Stimulated activated naive CD8-positive, alpha-beta T cell treated with anti-CD3 and anti-CD28 coated beads, Interleukin-15, Interleukin-2, amounts not matched to agents 100 U/mL and 50 U/mL, for 24 hours (primary cell): ENCODE data around the gene PIEZO1.
"Not testable (repeated sequence)": the region's sequence is repeated elsewhere in the genome, so short reads cannot be mapped to it uniquely, and the experiment has no call there.

ENCODE experiments used
- ATAC-seq: fragments of 150-1000 bp; cut with Tn5 transposase; one replicate; pipeline ENCODE4 v1.10.0; 2021
- DNase-seq: peaks from one replicate; pipeline ENCODE4 v3.0.0; 2021

The PIEZO1 gene, protein sequence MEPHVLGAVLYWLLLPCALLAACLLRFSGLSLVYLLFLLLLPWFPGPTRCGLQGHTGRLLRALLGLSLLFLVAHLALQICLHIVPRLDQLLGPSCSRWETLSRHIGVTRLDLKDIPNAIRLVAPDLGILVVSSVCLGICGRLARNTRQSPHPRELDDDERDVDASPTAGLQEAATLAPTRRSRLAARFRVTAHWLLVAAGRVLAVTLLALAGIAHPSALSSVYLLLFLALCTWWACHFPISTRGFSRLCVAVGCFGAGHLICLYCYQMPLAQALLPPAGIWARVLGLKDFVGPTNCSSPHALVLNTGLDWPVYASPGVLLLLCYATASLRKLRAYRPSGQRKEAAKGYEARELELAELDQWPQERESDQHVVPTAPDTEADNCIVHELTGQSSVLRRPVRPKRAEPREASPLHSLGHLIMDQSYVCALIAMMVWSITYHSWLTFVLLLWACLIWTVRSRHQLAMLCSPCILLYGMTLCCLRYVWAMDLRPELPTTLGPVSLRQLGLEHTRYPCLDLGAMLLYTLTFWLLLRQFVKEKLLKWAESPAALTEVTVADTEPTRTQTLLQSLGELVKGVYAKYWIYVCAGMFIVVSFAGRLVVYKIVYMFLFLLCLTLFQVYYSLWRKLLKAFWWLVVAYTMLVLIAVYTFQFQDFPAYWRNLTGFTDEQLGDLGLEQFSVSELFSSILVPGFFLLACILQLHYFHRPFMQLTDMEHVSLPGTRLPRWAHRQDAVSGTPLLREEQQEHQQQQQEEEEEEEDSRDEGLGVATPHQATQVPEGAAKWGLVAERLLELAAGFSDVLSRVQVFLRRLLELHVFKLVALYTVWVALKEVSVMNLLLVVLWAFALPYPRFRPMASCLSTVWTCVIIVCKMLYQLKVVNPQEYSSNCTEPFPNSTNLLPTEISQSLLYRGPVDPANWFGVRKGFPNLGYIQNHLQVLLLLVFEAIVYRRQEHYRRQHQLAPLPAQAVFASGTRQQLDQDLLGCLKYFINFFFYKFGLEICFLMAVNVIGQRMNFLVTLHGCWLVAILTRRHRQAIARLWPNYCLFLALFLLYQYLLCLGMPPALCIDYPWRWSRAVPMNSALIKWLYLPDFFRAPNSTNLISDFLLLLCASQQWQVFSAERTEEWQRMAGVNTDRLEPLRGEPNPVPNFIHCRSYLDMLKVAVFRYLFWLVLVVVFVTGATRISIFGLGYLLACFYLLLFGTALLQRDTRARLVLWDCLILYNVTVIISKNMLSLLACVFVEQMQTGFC (N-terminal part only)

DNA sequence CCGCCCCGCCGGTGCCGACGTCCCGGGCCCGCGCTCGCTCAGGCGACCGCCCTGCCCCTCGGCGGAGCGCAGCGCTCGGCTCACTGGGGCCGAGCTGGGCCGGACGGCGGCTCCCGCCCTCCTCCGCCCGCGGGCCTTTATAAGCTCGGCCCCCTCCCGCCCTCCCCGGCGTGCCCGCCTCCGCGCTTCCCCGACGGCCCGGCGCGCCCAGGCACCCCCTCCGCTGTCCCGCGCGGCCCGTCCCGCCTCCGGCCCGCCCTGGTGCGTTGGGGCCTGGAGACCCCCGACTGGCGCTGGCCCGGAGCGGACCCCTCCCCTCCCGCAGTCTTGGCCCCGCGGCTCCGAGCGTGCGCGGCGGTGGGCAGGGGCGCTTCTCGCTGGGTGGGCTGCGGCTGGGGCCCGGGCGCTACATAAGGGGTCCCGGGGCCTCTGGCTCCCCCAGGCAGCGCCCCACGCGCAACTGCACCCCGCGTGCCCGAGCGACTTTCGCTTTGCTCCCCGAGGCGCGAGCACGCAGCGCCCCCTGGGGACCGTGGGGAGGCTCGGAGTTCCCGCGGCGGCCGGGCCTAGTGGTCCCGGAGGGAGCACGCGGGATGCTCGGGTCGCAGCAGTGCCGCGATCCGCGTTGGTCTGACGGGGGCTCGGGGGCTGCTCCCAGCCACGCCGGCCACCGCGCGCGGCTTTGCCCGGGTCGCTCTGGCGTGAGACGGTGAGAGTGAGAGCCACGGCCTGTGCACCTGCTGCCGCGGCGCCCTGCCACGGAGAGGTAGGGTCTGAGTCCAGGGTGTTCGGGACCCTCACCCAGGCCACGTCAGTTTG, at the start of gene PIEZO1:
PIEZO1 (minus strand) TSS at position 115 of the 819 bp plus-strand sequence. CDS start 256 bp downstream, outside the sequence.
- DNase-seq (peak; percentile 85), ATAC-seq (peak; percentile 24)

DNA sequence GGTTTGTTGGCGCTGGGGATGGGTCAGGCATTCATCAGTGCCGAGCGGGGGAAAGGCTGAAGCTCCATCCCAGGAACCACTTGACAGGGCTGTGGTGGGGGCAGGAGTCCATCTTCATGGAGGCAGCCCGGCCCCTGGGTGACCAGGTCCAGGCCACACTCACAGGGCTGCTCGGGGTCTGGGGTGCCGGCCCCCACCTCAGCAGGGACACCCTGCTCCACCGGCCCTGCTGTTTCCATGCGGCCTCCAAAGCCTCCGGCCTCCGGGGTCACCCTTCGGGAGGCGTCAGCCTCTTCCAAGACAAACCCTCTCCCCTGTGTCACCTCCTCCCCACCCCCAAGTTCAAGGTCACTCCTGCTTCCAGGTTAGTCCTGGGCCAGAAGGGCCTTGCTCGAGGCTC, 49.6 kb upstream of the PIEZO1 start:
- no peak for ATAC-seq
- no peak for DNase-seq

DNA sequence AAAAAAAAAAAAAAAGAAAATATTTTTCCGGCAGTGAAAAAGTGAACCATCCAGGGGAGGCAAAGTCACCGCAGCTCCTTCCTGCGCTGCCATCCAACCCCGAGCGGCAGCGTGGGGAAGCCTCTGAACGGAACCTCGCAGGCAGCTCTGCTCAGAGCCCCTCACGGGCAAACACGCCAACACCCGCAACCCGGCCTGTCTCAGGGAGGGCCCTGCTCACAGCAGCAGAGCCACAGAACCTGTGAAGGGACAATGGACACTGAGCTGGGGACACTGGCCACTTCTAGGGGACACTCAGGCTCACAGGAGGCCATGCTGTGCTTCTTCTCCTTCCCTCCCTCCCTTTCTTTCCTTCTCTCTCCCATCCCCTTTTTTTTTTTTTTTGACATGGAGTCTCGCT, 48.1 kb upstream of the PIEZO1 start:
- ATAC-seq, result no peak
- DNase-seq, result no peak

DNA sequence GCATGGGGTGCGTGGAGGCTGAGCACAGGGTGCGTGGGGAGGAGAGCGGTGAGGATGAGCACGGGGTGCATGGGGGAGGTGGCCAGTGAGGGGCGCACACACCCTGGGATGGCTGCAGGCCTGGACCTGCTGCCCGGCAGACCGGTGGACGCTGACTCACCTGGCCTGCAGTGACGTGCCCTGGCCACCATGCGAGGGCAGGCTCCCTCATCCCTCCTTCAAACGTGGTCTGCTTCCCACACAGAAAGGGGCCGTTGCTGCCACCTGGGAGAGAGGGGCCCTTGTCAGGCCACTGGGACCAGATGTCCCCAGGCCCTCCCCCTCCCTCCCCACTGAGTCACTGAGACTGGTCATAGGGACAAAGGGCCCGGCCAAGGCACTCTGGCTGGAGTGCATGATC, 46.8 kb upstream of the PIEZO1 start:
- no peak for DNase-seq
- ATAC-seq, result no peak

DNA sequence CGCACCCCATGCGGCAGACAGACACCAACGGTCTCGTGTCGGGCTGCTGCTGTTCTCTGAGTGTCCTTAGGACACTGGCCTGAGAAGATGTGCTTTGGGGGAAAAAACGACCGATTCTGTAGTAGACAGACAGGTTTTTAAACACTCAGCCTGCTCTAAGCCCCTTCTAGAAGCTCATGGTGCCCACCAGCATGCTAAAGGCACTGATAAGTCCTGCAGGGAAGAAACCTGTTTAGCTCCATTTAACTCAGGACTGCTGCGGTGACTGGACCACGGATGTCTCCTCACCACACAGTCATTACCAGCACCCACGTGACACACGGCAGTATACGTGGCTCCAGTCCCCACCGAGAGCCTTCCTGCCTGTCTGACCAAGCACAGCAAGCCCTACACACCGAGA, 45.8 kb upstream of the PIEZO1 start:
- no peak for DNase-seq
- ATAC-seq, result no peak

DNA sequence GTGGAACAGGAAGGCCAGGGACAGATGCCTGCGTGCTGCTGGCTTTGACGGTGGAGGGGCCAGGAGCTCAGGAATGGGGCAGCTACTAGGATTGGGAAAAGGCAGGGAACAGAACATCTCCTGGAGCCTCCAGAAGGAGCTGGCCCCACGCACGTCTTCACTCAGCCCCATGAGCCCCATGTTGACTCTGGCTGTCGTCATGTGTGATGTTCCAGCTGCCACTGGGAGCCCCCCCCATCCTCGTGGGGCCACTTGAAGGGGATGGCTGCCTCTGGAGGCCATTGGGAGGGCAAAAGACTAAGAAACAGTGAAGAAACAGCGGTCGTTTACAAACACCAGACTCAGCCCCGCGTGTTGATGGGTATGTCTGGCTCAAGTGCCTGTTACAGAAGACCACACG, 45.2 kb upstream of the PIEZO1 start:
- ATAC-seq (no peak), DNase-seq (no peak)

DNA sequence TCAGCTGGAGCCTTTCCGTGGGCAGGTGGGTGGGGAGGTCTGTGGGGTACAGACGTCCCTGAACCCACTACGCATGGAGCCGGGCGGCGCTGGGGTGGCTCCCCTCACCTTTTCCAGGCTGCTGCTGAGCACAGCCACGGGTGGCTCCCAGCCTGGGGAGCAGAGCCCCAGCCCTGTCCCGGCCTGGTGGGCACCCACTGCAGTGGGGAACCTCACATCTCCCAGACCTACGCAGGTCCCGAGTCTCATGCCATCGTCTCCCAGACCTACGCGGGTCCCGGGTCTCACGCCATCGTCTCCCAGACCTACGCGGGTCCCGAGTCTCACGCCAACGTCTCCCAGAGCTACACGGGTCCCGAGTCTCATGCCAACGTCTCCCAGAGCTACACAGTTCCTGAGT, 43.7 kb upstream of the PIEZO1 start:
- ATAC-seq (no peak), DNase-seq (no peak)

DNA sequence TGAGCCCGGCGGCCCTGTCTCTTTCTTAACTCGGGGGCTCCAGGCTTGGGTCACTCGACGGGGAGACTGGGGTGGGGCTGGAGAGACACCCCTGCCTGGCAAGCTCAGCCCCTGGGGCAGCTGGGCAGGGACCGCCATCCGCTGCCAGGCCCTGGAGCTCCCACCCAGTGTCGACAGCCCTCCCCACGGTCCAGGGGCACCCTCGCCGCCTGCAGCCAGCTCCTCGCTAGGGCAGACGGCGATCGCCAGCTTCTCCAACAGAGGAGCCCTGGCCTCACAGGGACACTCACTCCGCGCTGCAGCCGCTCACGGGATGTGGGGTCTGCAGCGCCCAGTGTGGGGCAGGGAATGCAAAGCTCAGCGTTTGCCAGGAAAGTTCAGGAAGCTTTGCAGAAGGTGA, 42.7 kb upstream of the PIEZO1 start:
- ATAC-seq (no peak), DNase-seq (no peak)

DNA sequence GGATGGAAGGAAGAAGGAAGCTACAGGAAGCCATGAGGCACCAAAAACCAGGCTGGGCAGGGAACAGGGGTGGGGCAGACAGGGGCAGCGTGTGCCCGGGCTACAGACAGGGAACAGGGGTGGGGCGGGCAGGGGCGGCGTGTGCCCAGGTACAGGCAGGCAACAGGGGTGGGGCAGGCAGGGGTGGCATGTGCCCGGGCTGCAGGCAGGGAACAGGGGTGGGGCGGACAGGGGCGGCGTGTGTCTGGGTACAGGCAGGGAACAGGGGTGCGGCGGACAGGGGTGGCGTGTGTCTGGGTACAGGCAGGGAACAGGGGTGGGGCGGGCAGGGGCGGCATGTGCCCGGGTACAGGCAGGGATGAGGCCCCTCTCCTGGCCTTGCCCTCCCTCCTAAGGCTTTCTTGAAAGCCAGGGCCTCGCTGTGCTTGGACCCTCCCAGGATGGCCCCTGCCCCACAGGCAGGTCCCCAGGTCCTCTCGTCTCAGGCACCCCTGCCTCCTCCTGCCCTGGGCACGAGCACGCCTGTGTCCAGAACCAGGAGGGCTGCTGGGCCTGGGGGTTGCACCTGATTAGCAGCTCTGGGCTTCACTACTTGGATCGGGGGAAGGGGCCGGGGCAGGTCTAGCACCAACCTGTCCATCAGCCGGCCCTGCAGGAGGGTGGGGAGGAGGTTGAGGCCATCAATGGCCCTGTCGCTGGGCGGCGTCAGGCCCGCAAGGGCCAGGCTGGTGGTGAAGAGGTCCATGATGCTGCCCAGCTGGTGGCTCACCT, 41.2 kb upstream of the PIEZO1 start:
- DNase-seq, result no peak
- ATAC-seq, result no peak

DNA sequence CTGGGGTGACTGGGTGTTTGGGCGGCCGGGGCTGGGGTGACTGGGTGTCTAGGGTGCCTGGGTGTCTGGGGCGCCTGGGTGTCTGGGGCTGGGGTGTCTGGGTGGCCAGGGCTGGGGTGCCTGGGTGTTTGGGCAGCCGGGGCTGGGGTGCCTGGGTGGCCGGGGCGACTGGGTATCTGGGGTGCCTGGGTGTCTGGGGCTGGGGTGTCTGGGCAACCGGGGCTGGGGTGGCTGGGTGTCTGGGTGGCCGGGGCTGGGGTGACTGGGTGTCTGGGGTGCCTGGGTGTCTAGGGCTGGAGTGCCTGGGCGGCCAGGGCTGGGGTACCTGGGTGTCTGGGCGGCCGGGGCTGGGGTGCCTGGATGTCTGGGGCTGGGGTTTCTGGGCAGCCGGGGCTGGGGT, 40.1 kb upstream of the PIEZO1 start:
- ATAC-seq (no peak), DNase-seq (no peak)

DNA sequence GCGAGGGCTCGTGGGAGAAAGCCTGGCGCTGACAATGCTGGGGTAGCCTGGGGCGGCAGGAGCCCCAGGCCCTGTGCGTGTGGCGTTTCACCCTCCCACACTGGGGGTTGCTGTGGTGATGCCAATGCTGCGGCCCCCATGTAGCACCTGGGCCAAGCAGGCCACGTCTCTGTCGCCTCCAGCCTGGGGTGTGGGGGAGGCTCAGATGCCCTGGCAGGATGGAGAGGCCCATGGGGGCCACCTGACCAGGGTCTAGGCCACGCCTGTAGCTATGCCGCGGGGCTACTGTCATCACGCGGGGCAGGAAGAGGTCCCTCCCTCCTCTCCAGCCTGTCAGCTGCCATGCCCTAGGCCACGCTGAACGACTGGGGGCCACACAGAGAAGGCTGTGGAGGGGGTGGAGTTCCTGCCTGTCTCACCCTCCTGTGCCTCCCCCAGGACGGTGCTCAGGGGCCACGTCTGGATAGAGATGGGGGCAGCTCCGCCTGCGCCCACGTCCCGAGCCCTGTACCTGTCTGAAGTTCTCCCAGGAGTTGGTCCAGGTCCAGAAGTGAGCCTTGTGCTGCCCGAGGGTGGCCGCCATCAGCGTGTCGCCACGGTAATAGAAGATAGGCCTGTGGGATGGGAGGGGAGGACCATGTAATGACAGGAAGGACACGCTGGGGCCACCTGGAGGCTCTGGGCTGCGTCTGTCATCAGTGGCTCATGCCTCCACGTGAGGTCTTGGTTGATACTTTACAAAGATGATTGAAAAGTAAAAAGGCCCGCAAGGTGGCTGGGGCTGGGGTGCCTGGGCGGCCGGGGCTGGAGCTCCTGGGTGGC, 39.4 kb upstream of the PIEZO1 start:
- DNase-seq, result no peak
- ATAC-seq, result no peak

DNA sequence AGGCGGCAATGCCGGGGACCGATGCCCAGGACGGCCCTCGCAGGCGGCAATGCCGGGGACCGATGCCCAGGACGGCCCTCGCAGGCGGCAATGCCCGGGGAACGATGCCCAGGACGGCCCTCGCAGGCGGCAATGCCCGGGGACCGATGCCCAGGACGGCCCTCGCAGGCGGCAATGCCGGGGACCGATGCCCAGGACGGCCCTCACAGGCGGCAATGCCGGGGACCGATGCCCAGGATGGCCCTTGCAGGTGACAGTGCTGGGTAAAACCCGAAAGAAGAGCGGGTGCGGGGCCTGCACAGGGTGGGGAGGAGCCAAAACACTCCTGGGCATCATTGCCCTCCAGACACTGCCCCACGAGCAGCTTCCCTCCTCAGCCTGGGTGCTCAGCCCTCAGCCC, 38.6 kb upstream of the PIEZO1 start:
- not testable (repeated sequence) for ATAC-seq, DNase-seq

DNA sequence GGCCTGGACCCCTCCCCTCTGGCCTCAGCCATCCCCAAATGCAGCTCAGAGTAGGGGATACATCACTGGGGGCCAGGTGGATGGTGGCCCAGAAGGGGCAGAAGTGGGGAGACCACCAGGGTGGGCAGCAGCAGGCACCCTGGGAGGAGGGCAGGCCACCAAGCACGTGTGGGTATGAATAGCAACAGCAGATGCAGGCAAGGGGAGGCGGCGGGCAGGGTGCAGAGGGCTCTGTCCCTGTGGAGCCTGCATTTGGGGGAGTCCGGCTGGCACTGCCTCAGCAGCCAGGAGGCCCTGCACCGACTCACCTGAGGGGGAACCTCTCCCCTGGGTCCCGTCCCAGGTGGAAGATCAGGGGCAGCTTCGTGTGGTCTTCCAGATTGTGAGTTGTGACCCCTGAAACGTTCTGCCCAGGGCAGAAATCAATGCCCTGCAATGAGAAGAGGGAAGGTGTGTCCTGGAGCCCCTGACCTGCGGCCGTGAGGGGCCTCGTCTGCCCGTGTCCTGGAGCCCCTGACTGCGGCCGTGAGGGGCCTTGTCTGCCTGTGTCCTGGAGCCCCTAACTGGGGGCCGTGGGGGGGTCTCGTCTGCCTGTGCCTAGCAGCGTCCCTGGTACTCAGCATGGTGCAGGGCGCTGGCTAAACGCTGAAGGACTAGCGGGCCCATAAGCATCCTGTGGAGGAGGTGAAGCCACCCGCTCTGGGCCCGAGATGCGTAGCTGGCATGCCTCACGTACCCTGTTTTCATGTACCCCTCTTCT, 37.4 kb upstream of the PIEZO1 start:
- ATAC-seq (no peak), DNase-seq (no peak)

DNA sequence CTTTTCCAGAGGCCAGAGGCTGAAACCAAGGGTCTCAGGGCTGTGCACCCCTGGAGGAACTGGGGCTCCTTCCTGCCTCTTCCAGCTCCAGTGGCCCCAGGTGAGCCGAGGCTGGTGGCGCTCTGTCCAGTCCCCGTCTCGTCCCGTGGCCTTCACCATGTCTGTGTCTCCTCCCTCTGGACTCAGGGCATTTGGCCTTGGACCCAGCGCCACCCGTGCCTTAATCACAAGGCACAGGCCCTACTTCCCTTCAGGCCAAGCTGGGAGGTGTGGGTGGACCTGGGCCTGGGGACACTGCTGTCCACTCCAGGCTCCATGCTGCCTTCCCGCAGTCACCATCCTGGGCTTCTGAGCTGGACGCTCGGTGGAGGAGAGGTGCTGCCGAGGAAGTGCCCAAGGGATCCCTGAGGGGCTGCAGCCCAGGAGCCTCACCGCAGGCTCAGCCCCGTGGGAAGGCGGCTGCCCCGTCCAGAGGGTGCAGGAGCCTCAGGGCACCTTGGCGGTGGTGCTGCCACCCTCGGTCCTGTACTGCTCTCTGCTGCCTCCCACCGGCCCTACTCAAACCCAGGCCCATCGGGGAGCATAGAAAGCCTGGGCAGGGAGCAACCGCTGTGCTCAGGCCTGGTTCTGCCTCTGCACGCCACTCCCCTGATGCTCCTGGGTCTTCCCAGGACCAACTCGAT, 36.3 kb upstream of the PIEZO1 start:
- ATAC-seq (no peak), DNase-seq (no peak)

DNA sequence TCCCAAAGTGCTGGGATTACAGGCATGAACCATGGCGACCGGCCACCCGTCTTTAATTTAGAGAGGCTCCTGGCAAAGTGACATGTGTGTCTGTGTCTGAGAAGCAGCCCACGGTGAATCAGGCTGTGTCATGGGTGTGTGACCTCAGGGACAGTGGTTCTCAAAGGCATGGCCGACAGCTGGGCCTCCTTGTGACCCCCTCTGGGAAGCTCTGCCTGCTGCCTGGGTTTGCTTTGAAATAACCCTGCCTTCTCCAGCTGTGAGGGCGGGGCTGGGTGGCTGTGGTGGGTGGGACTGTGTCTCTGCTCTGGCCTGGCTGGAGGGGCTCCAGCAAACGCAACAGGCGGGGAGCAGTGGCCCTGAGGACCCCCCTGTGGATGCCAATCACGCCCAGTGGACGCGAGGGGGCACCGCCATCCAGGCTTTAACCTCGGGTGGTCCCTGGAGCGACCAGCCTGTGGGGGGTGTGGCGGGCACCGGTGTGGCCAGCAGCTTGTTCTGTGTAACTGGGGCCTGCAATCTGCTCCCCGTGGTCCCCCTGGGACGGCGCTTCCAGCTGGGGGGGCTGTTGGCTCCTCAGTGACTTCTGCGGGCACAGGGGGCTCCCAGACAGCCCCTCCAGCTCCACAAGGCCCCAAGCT, 35.5 kb upstream of the PIEZO1 start:
- DNase-seq (no peak), ATAC-seq (no peak)

DNA sequence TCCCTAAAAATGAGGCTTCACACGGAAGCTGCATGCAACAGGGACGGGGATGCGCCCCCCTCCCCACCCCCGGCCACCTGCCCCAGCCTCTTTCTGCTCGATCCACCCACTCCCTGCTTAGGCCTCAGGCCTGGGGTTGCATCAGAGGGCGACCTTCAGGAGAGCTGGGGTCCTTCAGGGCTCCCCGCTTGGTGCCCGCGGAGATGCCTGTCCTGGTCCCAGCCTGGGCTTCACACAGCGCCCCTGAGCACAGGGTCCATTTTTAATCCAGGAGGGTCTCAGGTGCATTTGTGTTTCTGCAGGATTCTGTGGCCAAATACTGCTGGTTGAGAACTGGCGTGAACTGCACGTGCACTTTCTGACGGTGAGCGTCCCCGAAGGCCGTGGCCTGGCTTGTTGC, 34.1 kb upstream of the PIEZO1 start:
- DNase-seq, result no peak
- ATAC-seq, result no peak

DNA sequence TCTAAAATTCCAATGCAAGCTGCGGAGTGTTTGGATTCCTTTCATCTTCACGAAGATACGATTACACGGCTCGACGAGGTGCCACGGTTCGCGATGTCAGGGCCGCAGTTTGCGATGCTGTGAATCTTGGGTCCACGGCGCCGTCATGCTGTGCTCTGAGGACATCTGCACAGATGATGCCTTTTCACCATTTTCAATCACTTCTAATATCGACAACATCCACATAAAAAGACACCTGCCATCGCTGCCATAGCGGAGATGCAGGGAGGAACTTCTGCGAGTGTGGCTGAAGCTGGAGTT, 33.5 kb upstream of the PIEZO1 start:
- no peak for ATAC-seq

More for the DNA sequence above, 33.5 kb upstream of the PIEZO1 start:
- no peak for DNase-seq
